Urinary bladder (tissue), 4 donors: Measurements from ENCODE around the gene STAT5B. TPM values are rescaled to one million over a fixed set of nuclear protein-coding genes. Genes with fewer than 3 reads are reported as not detected.
"Not testable (repeated sequence)": the region's sequence is repeated elsewhere in the genome, so short reads cannot be mapped to it uniquely, and the experiment has no call there.

Source experiments
- DNase-seq: peaks from one replicate; pipeline ENCODE4 v3.0.0-alpha.2; 2015; ENCODE audit errors: extremely low spot score
- H3K27ac ChIP-seq: one replicate; pipeline ENCODE4 v1.5.1; 2013; ENCODE audit warnings: low read depth, mild to moderate bottlenecking, moderate library complexity
- H3K36me3 ChIP-seq: one replicate; pipeline ENCODE4 v1.6.1; 2013; ENCODE audit warnings: mild to moderate bottlenecking, moderate library complexity; ENCODE audit not compliant: insufficient read depth
- H3K4me1 ChIP-seq: one replicate; pipeline ENCODE4 v1.6.1; 2013; ENCODE audit warnings: mild to moderate bottlenecking, moderate library complexity; ENCODE audit not compliant: insufficient read depth
- H3K4me3 ChIP-seq: one replicate; pipeline ENCODE4 v1.5.1; 2013; ENCODE audit warnings: low read depth, low read length
- WGBS: extraction: QIAGEN DNeasy Blood & Tissue Kit; methylation state at CpG from one replicate; pipeline ENCODE4 v1.1.7; 2013; 5-methylcytosine and 5-hydroxymethylcytosine counted together
- polyA plus RNA-seq: library from polyadenylated mRNA; stranded (reverse); fragments of 200-250 nt; gene quantifications from one replicate; pipeline ENCODE4 v1.2.3, GENCODE V29; 2013
- total RNA-seq: library from RNA; depleted of rRNA; stranded (reverse); fragments of >200 nt; gene quantifications from one replicate; pipeline ENCODE4 v1.2.3, GENCODE V29; 2014
- donor health status: healthy with polysubstance abuse.
- donor health status: healthy.

STAT5B gene
- total and polyA plus RNA-seq, 2 donors = 37.6 to 66.3 TPM

DNA sequence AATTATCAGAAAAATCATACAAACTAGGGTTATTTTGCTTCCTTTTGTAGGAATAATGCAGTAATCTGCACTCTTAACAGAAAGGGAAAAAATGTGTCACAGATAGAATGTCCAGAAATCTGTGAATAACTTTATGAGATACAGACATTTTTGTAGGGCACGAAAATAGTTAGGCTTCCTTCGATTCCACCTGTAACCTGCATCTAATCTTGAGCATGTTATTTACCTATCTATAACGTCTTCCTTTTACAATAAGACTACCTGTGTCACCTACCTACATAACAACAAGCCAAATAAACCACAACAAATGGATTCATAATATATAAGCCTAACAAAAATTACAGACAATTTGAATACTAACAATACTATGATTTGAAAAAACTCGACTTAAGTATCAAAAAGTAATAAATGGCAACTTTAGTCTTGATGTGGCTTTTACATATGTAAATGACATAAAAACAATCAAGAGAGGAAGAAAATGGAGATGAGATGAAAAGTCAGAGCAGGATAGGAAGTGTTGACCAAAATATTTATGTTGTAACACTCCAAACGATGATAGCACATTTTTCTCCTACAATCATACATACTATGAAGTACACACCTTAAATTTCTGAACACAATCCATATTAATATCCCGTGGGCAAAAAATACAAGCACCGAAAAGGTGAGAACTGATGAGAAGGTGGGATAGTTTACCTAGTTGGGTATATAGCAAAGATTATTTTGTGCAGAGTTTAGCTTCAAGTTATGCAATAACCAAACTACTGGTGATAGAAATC is 2.5 kb downstream of the STAT5B start:
- no peak overlapping the region for H3K4me3 ChIP-seq
- H3K27ac ChIP-seq = no peak overlapping the region
- no peak for DNase-seq
- H3K36me3 ChIP-seq = no peaks in the 10 kb centered on the region
- WGBS = 62% methylated on average over 7 of the region's 7 CpGs
- peaks cover 2% of the 10 kb centered on the region for H3K4me1 ChIP-seq

DNA sequence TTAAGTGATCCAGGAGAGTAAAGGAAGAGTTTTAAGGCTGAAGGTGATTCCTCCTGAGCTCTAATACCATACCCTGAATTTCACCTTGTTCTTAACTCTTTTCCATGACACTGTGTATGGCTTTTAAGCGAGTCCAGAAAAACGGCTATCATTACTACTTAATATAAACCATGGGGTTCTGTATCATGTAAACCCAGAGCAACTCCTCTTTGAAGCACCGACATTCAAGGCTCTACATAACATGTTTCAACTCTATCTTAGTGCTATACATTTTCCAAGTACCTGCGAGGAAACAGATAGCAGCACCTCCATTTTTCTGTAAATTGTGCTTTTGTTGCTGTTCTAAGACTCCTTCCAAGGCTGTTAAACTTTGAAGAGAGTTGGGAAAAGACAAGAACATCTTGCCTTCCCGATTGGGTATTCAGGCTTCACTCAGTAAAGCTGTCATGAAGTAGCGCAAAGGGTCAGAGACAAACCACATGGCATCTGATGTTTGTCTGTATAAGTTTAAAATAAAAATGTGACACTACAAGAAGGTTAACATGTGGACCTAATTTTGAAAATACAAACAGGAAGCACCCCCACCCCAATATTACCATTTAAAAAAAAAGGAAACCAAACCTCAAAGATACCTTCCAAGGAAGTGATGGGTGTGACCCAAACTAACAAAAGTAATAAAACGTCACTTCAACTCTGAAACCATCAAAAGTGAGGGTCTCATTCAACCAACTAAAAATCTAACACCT is 3.9 kb downstream of the STAT5B start:
- DNase-seq = no peak
- H3K4me3 ChIP-seq = no peak overlapping the region
- WGBS = 40% methylated on average over 7 of the region's 7 CpGs
- H3K36me3 ChIP-seq = no peaks in the 10 kb centered on the region
- H3K27ac ChIP-seq = no peak overlapping the region
- peaks cover 2% of the 10 kb centered on the region for H3K4me1 ChIP-seq

DNA sequence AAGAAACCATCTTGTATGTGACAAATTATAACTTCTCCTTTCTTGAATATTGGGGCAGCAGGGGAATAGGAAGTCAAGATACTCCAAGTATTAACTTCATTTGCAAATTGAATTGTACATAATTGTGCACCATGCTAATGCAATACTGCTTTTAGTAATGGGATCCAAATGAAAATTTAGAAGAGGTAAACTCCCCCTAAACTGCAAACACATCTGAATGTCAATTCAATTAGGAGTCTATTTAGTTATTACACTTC is 4.5 kb downstream of the STAT5B start:
- DNase-seq = no peak
- H3K27ac ChIP-seq = no peak overlapping the region
- peaks cover 2% of the 10 kb centered on the region for H3K4me1 ChIP-seq
- no peaks in the 10 kb centered on the region for H3K36me3 ChIP-seq
- H3K4me3 ChIP-seq = no peak overlapping the region

DNA sequence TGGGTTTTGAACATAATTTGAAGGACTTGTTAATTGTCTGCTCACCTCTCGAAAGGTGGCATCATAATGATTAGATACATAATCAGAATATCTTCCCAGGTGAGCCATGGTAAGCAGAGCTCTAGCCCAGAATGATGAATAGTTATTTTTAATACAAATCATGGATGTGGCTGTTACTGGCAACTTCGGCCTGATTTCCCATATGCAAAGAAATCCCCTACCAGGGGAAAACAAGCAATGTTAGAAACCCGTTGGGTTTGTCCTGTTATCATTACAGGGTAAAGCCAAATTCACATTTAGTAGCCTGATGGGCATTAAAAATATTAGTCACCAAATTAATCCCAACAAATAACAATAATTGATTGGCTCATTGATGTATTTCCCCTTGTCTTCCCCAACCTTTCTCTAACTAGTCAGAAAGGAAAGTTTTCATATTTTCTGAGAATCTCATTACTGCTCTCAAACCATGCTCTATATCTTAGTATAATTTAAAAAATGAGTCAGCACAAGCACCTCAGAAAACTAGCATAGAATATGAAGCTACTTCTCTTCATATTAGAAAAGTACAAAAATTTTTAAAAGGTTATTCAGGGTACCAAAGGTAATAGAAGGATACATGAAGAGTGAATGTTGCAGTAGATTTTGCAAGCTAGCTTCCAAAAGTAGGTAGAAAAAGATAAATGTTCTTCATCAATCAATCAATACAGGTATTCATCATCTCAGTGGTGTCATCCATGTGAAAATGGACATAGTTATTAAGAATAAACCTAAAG is 5.0 kb downstream of the STAT5B start:
- peaks cover 2% of the 10 kb centered on the region for H3K4me1 ChIP-seq
- no peak for DNase-seq
- H3K27ac ChIP-seq = no peak overlapping the region
- no peak overlapping the region for H3K4me3 ChIP-seq
- no peaks in the 10 kb centered on the region for H3K36me3 ChIP-seq
- 84% methylated on average over 3 of the region's 3 CpGs for WGBS

DNA sequence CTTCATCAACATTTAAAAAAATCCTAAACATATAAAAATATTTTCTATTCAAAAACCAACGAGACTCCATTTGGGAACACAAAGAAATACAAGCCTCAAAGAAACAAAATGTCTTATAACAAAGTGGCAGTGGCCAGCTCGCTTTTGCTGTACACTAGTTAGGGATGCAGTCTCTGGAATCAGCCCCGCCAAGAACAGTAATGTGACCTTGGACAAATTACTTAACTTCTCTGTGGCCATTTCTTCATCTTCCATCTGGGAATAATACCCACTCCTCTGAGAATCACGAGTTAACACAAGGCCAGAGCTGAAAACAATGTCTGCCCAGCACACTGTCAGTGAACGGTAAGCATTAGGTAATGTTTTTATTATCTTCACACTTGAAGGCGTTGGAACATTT is 5.6 kb downstream of the STAT5B start:
- H3K36me3 ChIP-seq = no peaks in the 10 kb centered on the region
- WGBS = 65% methylated on average over 6 of the region's 6 CpGs
- no peak overlapping the region for H3K4me3 ChIP-seq
- no peak overlapping the region for H3K27ac ChIP-seq
- no peak for DNase-seq
- peaks cover 2% of the 10 kb centered on the region for H3K4me1 ChIP-seq

DNA sequence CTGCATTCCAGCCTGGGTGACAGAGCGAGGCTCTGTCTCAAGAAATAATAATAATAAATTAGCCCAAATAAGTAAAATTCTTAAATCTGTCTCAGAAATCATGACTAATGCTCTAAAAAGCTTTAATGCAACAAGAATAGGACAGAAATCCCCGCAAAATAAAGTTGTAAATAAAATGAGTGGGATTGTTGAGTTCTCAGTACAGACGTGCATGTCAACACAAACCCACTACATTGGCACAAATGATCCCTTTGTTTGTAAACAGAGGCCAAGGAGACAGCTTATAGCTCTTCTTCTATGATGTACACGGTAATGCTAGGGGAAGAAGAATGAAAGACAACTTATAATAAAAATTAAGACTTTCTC is 6.0 kb downstream of the STAT5B start:
- Histone ChIP-seq H3K4me3 (no peak overlapping the region), H3K36me3 (no peaks in the 10 kb centered on the region), H3K27ac (no peak overlapping the region), H3K4me1 (peaks cover 2% of the 10 kb centered on the region)
- DNase-seq = no peak
- WGBS = 68% methylated on average over 4 of the region's 4 CpGs

DNA sequence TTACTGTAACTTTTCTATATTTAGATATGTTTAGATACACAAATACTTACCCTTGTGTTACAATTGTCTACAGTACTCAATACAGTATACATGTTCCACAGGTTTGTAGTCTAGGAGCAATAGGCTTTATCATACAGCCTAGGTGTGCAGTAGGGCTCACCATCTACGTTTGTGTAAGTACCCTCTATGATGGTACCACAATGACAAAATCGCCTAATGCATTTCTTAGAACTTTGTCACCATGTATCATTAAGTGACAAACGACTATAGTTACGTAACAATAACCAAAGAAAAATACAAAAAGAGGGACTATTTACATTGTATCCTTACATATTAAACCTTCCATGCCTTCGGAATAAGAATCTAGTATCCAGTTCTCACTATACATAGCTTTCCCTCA is 8.0 kb downstream of the STAT5B start:
- no peak overlapping the region for H3K4me3 ChIP-seq
- 89% methylated on average over 5 of the region's 5 CpGs for WGBS
- H3K4me1 ChIP-seq = peaks cover 2% of the 10 kb centered on the region
- no peak overlapping the region for H3K27ac ChIP-seq
- no peak for DNase-seq
- no peaks in the 10 kb centered on the region for H3K36me3 ChIP-seq

DNA sequence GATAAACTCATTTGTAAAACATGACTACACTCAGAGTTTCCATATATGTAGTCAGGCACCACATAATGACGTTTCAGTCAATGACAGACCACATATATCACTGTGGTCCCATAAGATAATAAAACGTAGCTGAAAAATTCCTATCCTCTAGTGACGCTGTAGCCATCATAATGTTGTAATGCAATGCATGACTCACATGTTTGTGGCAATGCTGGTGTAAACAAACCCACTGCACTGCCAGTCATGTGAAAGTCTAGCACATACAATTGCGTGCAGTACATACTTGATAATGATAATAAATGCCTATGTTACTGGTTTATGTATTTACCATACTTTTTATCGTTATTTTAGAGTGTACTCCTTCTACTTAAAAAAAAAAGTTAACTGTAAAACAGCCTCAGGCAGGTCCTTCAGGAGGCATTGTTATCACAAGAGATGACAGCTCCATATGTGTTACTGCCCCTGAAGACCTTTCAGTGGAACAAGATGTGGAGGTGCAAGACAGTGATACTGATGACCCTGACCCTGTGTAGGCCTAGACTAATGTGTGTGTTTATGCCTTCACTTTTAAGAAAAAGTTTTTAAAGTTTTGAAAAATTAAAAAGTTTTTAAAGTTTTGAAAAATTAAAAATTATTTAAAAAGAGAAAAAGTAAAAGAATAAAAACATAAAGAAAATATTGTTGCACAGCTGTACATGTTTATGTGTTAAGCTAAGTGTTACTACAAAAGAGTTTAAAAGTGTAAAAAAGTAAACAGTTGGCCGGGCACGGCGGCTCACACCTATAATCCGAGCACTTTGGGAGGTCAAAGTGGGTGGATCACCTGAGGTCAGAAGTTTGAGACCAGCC is 9.0 kb downstream of the STAT5B start:
- 58% methylated on average over 9 of the region's 9 CpGs for WGBS
- no peak for DNase-seq
- no peak overlapping the region for H3K27ac ChIP-seq

DNA sequence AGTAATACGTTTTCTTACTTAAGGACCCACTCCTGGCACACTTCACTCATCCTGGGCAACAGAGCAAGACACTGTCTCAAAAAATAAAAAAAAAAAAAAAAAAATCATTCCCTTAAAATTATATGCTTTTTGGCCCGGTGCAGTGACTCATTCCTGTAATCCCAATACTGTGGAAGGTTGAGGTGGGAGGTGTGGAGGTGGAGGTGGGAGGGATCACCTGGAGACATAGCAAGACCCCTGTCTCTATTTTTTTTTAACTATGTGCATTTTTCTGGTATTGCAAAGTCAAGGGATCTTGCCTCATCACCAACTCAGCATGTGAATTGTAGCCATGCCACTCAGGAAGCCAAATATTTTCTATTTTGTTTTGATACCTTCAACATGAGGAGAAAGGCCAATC is 9.7 kb downstream of the STAT5B start:
- H3K27ac ChIP-seq = no peak overlapping the region
- H3K4me1 ChIP-seq = peaks cover 2% of the 10 kb centered on the region
- WGBS = 80% methylated on average over 2 of the region's 2 CpGs
- H3K36me3 ChIP-seq = no peaks in the 10 kb centered on the region
- H3K4me3 ChIP-seq = no peak overlapping the region
- no peak for DNase-seq

More for the DNA sequence above, 9.0 kb downstream of the STAT5B start:
- peaks cover 2% of the 10 kb centered on the region for H3K4me1 ChIP-seq
- no peak overlapping the region for H3K4me3 ChIP-seq
- H3K36me3 ChIP-seq = no peaks in the 10 kb centered on the region

DNA sequence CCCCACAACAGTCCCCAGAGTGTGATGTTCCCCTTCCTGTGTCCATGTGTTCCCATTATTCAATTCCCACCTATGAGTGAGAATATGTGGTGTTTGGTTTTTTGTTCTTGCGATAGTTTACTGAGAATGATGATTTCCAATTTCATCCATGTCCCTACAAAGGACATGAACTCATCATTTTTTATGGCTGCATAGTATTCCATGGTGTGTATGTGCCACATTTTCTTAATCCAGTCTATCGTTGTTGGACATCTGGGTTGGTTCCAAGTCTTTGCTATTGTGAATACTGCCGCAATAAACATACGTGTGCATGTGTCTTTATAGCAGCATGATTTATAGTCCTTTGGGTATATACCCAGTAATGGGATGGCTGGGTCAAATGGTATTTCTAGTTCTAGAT is 11.8 kb downstream of the STAT5B start:
- H3K36me3 ChIP-seq, DNase-seq, H3K4me3 ChIP-seq, H3K27ac ChIP-seq, H3K4me1 ChIP-seq: not testable (repeated sequence)
- no CpG with 5 or more reads among the region's 4 CpGs for WGBS

DNA sequence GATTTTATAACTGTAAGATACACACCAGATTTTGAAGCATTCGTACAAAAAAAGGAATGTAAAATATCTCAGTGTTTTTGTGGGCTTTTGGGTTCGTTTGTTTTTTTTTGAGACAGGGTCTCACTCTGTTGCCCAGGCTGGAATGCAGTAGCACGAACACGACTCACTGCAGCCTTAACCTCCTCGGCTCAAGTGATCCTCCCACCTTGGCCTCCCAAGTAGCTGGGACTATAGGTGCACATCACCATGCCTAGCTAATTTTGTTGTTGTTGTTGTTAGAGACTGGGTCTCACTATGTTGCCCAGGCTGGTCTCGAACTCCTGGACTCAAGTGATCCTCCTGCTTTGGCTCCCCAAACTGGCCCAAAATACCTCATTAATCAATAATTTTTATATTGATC is 15.9 kb downstream of the STAT5B start:
- DNase-seq = no peak
- 86% methylated on average over 6 of the region's 6 CpGs for WGBS
- no peak overlapping the region for H3K27ac ChIP-seq
- H3K4me1 ChIP-seq = no peaks in the 10 kb centered on the region
- no peaks in the 10 kb centered on the region for H3K36me3 ChIP-seq
- no peak overlapping the region for H3K4me3 ChIP-seq

DNA sequence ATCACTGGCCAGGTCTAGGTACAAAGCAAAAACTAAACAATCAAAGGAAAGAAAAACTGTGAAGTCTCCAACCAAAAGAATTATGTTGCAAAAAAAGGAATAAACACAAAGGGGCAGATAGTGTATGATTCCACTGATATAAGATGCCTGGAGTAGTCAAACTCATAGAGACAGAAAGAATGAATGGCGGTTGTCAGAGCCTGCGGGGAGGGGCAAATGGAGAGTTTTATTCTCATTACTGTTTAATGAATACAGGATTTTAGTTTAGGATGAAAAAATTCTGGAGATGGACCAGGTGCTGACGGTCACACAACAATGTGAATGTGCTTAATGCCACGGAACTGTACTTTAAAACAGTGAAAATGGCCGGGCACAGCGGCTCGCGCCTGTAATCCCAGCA is 20.7 kb downstream of the STAT5B start:
- WGBS = 93% methylated on average over 8 of the region's 8 CpGs
- H3K4me3 ChIP-seq = no peak overlapping the region
- H3K4me1 ChIP-seq = no peaks in the 10 kb centered on the region
- DNase-seq = no peak
- H3K36me3 ChIP-seq = no peaks in the 10 kb centered on the region
- no peak overlapping the region for H3K27ac ChIP-seq

DNA sequence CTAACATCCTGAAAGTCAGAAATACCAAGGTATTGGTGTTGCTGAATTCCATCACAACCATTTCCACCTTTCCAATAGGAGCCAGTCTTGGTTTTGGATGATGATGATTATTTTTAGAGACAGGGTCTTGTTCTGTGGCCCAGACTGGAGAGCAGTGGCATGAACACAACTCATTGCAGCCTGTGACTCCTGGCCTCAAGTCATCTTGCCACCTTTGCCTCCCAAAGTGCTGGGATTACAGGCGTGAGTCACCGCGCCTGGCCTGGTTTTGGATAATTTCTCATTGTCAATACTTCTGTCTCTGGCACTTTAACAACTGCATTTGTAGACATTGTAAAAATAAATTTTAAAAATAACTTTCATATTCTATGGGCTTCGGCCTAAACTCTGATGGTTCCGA is 22.6 kb downstream of the STAT5B start:
- 96% methylated on average over 5 of the region's 5 CpGs for WGBS
- Histone ChIP-seq H3K4me1 (peaks cover 3% of the 10 kb centered on the region), H3K27ac (no peak overlapping the region), H3K4me3 (no peak overlapping the region), H3K36me3 (no peaks in the 10 kb centered on the region)
- DNase-seq = no peak
